GM12872 (cell line): ENCODE measurements around the gene NOL9.
A peak's percentile ranks its signal among the peaks of the same experiment; 100 is the strongest.

Experiments
- TF ChIP-seq, protein P1 (sequence below): IDR thresholded peaks from 3 replicates; pipeline ENCODE4 v1.5.1; 2011; ENCODE audit warnings: low read depth, mild to moderate bottlenecking, low read length, moderate library complexity; ENCODE audit not compliant: insufficient read depth

Gene NOL9

DNA sequence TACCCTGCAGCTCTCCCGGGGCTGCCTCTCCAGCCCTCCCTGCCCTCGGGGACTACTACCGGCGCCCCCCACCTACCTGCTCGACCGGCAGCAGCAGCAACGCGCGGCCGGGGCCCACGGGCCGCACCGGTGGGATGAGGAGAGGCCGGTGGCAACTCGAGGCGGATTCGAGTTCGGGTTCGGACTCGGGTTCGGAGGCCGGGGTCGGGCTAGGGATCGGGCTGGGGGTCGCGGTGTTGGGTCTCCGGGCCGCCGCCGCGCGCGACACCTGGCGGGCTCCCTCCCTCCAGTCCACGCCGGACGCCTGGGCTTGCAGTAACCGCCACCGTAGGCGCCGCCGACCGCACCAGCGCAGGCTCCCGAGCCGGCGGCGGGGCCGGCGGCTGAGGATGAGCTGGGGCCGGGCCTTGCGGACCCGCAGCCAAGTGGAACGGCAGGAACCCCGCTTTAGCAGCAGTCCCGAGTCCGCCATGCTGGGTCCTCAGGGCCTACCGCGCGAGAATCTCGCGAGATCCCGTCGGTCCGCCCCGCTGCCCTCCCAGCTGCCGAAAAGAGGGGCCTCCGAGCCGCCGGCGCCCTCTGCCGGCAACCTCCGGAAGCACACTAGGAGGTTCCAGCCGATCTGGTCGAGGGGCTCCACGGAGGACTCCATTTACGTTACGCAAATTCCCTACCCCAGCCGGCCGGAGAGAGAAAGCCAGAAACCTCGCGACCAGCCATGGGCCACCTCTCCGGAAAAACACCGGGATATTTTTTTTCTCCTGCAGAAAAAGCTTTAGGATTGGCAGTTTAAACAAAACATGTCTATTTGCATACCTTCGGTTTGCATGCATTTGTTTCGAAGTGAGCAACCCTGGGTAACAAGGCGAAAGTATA lies at the start of gene NOL9:
Gene NOL9 (minus strand): TSS at position 483 of the 876 bp plus-strand sequence. CDS start 11 bp downstream, at position 472.
- TF ChIP-seq, protein P1, sequence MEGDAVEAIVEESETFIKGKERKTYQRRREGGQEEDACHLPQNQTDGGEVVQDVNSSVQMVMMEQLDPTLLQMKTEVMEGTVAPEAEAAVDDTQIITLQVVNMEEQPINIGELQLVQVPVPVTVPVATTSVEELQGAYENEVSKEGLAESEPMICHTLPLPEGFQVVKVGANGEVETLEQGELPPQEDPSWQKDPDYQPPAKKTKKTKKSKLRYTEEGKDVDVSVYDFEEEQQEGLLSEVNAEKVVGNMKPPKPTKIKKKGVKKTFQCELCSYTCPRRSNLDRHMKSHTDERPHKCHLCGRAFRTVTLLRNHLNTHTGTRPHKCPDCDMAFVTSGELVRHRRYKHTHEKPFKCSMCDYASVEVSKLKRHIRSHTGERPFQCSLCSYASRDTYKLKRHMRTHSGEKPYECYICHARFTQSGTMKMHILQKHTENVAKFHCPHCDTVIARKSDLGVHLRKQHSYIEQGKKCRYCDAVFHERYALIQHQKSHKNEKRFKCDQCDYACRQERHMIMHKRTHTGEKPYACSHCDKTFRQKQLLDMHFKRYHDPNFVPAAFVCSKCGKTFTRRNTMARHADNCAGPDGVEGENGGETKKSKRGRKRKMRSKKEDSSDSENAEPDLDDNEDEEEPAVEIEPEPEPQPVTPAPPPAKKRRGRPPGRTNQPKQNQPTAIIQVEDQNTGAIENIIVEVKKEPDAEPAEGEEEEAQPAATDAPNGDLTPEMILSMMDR: peak; percentile 92

DNA sequence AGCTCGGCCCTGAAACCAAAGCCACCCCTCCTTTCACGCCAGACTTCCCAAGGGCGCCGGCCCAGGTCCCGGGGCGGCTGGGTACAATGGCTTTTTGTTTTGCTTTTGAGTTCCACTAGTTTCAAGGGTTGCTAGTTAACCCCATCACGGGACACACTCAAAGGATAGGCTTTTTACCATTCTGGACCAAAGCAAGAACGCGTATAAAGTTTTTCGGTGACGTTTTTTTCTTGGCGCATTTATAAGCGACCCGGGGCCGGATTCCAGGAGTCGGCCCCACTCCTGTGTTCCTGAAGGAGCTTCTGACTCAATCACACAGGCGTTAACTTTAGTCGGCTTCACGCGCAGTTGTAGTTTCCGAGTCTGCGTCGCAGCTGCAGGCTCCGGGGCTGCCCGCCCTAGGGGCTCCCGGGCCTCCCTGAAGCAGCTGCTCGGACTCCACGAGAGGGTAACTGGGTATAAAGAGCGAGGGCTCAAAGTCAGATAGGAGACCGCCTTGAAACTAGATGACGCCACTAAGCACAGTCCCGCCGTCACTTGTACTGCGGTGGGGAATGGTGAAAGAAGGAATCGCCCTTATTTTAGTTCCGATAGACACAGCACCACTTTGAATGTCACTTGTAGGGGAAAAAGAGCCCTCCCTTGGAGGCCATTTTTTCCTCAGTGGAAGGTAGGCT lies 49.1 kb upstream of the NOL9 start:
- TF ChIP-seq, protein P1: no peak

DNA sequence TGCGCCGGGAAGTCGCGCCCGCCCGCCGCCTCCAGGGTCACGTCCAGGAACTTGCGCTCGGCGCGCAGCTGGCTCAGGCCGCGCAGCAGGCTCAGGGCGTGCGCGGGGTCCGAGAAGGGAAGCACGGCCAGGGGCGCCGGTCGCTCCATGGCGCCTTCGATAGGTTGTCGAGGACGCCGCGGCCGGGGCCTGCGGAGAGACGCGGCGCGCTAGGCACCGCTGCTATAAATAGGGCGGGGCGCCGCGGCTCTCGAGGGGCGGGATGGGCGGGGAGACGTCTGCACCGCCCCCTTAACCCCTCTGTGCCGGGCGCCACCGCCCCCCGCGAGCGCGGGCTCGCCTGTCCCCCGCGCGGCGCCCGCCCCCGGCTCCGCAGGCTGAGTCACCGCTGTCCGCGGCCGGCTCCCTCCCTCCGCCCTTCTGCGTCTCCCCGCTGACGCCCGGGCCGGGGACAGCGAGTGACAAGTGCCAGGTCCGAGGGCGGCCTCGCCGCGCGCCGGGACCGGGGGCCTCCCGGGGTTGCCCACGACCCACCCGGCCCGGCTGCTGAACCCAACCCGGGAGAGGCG lies 48.4 kb upstream of the NOL9 start, which contains the start of gene KLHL21:
Gene KLHL21 (minus strand): TSS at position 201 of the 569 bp plus-strand sequence. CDS start 52 bp downstream, at position 149.
- TF ChIP-seq, protein P1: no peak

DNA sequence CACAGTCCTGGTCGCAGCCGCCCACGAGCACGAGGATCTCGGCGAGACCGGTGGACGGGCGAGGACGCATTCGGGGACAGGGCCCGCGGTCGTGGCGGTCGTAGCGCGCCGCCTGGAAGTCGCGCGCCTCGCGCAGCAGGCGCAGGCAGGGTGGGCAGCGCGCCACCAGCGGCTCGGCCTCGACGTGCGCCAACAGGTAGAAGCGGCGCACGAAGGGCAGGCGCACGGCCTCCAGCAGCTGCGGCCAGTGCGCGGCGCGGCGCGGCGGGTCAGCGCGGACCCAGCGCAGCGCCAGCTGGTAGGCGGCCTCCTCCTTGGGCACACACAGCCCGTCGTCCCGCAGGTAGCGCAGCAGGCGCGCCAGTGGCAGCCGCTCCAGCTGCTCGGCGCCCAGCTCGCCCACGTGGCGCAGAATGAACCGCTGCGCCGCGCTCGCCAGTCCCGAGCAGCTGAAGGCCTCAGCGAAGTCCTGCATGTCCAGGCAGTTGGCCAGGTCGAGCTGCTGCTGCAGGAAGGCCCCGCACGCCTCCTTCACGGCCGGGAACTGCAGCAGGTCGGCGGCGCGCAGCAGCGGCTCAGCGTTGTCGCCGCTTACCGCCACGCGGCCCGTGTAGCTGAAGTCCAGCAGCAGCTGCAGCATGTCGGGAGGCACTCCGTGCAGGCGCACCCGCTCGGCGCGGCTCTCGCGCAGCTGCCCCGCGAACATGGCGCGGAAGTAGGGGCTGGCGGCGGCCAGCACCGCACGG lies 47.8 kb upstream of the NOL9 start:
- TF ChIP-seq, protein P1: no peak

DNA sequence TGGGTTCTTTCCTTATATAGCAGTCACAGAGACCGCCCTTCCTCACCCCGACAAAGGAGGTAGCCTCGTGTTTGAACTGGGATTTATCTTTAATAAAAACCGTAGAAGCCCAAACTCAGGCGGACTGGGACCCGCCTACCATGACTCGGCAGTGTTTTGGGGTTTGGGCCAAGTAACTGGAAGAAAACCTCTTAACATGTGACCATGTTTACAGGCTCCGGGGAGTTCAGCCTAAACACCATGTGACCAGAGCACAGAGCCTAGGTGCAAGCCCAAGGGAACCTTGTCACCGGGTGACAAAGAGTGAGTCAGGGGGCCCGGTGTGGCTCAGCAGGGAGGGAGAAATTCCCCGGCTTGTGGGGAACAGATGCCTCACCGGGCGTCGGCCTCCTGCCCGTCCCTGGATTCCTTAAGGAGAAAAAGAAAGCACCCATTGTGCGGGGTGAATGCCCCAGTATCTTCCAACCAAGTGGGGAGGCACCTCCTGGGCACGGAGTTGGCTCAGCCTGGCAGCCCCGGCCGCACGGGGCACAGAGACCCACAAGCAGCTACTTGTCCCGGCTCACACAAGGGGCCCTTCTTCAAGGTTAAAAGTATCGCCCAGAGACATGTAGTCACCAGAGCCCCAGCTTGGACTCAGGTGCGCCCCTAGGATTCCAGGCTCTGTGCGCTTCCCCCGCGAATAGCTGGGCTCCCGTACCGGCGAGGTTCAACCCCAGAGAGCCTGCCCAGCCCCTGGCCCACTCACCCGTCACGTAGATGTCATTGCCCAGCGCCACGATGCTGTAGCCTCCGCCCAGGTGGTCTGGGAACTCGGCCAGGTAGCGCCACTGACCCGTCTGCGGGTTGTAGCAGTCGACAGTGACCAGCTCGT lies 47.0 kb upstream of the NOL9 start:
- TF ChIP-seq, protein P1: 0 out of 3 replicates have a peak, but pooled peaks have one; percentile 24

DNA sequence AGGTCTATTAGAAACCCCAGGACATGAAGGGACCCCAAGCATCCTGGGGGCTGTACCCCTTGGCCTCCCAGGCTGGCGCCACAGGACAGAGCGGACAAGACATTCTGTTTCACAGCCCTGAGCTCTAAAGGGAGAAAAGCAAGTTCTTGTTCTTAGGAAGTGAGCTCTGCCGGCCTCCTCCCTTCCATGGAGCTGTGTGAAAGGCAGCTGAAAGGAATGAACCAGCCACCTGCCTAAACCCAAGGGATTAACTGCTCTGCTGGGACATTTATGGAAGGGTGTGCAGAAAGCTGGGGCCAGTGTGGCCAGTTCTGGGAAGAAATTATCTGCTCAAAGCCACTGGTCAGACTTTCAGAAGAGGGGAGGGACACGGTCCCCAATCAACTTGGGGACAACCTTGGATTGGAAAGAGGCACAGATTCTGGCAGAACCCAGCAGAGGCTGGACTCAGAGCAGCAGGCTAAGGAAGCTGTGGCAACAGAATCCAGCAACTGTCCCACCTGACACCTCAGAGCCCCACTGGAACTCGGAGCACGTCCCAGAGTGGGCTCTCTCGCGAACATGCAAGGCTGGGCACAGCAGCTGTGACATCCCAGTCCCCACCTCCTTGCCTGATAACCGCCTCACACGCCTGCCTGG lies 46.2 kb upstream of the NOL9 start:
- TF ChIP-seq, protein P1: no peak
